GM18502 (cell line): ENCODE results near the gene CH25H.

ENCODE experiments used
- ATAC-seq: cut with Tn5 transposase; IDR thresholded peaks from one replicate; pipeline ENCODE4 v1.9.1; 2021; ENCODE audit warnings: mild to moderate bottlenecking; ENCODE audit not compliant: unreplicated experiment, poor library complexity

CH25H gene

DNA sequence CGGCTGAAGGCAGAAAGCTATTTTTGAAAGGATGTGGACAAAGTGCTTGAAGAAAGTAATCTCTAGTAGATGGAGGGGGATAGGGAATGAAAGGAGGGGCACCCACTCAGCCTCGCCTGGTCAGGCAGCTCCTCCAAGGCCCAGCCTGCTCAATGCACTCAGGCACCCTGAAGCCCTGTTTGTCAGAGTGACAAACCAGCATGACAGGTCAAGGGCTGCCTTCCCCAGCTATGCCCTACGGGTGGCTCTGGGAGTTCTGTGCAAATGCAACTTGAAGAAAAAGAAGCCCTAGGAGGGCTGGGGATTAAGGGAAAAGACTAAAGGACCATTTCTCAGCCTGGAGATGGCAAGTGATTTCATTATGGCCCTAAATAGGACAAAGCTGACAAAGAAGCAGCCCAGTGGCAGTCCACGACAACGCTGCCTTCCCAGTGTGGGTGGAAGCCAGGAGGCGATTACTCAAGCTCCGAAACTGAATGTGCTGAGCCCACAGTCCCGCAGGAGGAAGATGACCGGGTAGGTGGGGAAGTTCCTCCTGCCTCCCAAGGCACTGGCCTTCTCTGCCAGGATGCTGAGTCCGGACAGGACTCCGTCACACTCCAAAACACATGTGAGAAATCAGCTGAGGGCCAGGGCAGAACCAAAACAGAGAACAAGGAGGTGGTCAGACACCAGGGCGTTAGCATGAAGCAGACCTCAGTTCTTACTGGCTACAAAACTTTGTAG lies 28.1 kb upstream of the CH25H start:
- no peak for ATAC-seq

DNA sequence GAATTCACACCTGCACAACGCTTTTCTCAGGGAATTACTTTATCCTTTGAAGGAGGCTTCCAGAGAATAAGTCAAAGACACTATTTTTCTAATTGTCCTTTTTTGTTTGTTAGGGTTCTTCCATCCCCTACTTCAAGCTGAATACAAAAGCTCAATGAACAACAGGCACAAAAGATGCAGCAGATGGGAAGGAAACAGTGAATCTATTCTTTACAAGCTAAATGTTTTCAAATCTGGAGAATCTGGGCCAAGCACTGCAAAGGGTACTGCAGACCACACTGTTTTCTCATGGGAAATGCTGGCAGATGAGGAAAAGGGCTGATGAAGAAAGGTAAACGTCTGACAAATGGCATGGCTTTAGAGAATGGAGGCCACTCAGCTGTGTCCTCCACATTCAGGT lies 25.9 kb upstream of the CH25H start:
- ATAC-seq = no peak

- ATAC-seq = no peak
These were observed 21.8 kb upstream of the CH25H start for GRCh38 chr10:89228962-89229361.

DNA sequence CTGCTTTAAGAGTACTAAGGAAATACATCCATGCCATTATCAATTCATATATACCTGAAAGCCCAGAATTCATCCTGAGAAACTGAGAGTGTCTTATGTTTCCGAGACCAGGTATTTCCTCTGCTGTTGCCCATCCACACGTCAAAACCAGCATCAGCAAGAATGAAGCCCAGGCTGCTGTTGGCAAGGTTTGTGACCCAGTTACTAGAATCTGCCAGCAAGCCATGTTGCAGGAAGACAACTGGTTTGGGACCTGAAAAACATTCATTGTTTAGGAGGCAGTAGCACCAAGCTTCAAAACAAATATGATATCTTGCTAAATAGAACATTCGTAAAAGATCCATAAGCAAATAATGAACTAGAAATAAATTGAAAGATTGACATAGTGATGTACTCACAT lies 21.0 kb upstream of the CH25H start:
- no peak for ATAC-seq

DNA sequence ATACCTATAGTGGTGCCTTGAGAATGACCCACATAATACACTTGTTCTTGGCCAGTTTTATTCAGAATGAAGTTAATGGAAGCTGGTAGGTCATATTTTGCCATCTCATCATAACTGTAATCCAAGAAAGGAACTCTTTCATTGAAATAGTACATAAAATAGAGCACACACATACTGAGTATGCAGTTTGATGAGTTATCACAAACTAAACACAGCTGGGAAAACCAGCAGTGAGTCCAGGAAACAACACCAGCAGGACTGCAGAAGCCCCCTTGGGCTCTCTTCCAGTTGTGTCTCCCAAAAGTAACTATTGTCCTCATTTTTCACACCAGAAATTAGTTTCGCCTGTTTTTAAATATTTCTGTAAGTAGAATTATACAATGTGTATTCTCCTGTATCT lies 19.8 kb upstream of the CH25H start:
- no peak for ATAC-seq

DNA sequence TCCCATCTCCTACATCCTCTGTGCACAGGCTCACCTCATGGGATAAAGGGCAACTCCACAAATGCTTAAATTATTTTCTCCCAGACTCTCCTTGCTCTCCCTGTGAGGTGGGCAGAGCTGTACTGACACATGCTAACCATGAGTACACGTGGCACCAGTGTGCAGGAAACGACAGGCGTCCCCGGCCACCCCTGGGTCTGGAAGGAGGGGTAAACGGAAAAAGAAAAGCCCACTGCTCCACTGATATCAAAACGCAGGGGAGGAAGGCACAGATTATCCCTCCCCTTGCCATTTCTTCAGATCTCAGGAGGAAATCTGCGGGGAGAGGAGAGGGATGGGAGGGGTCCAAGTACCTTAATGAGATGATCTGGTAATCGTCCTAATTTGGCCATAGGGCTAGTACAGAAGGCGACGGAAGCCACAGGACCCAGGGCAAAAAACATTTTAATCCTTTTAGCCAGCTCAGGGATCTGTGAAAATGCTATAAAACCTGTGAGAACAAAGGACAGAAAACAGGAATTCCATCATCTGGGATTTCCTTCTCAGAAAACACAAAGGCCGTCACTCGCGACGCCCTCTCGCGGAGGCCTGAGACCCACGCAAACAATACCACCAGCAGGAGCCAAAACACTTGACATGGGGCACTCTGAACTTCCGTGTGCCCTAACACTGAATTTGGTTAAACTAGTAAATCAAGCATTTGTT lies 17.8 kb upstream of the CH25H start:
- ATAC-seq = no peak

- no peak for ATAC-seq
These were observed 14.8 kb upstream of the CH25H start for GRCh38 chr10:89221919-89222318.

- ATAC-seq = no peak
These were observed 12.5 kb upstream of the CH25H start for GRCh38 chr10:89219513-89220218.

GRCh38 chr10:89217057-89217990 lies 10.2 kb upstream of the CH25H start:
- ATAC-seq = no peak

GRCh38 chr10:89216056-89216455 lies 8.9 kb upstream of the CH25H start:
- ATAC-seq = no peak

DNA sequence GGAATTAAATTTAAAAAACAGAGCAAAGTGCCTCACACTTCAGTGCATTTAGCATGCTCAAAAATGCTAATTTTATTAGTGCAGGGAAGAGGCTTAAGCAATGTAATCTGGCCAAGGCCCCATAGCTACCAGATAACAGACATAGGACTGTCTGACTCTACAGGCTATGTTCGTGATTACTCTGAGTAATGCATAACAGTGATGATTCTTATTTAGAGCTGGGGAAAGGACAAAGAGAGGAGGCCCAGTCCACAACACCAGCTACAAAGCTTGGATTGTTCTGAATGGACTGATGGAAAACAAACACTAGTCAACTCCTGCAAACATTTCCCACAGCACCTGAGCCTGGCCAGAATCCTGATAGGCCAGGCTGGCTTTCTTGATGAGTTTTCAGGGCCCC lies 8.4 kb upstream of the CH25H start:
- ATAC-seq = no peak

GRCh38 chr10:89214566-89215165 lies 7.5 kb upstream of the CH25H start:
- no peak for ATAC-seq

DNA sequence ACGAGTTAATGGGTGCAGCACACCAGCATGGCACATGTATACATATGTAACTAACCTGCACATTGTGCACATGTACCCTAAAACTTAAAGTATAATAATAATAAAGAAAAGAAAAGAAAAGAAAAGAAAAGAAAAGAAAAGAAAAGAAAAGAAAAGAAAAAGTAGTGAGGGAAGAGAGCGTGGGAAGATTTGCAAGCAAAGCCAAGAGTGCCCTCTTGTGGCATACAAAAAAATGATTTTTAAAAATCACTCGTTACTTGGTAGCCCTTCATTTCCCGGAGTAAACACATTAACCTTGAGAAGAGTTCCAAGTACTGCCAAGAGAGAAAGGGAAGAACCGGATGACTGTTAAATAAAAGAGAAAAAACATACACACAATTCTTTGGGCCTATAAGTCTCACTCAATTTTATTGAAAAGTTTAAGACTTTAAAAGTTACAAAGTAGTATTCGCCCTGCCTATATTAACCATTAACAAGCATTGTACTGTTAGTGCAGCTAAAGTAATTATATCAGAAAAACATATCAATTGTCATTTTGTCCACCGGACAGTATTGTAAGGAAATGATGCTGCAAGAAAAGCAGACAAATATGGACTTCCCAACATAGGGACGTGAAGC lies 6.2 kb upstream of the CH25H start:
- no peak for ATAC-seq

DNA sequence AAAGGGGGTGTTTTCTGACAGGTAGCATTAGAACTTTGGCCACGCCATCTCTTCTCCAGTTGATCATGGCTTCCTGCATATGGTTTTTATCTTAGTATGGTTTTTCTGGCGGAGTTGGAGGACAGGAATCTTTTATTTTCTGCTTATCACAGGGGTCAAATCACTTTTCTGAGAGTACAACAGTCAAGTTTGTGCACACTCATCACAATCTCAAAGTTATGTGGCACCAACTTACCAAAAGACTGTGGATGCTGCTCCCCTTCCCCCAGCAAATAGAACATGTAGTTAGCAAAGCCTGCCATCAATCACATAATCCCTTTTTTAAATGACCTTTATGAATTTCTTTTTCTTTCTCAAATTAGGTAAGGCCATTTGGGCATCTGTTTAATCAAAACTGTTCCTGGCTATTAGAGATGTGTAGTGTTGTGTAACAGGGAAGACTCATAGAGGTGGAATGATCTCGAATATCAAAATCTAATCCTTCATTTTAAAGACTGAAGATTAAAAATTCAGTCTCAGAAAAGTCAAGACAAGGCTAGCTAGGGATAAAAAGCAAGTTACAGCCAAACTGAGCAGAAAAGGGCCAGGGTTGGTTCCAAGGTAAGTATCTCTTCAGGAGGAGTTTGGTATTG lies 3.8 kb upstream of the CH25H start:
- no peak for ATAC-seq

- no peak for ATAC-seq
These were observed 2.6 kb upstream of the CH25H start for GRCh38 chr10:89209718-89210117.

DNA sequence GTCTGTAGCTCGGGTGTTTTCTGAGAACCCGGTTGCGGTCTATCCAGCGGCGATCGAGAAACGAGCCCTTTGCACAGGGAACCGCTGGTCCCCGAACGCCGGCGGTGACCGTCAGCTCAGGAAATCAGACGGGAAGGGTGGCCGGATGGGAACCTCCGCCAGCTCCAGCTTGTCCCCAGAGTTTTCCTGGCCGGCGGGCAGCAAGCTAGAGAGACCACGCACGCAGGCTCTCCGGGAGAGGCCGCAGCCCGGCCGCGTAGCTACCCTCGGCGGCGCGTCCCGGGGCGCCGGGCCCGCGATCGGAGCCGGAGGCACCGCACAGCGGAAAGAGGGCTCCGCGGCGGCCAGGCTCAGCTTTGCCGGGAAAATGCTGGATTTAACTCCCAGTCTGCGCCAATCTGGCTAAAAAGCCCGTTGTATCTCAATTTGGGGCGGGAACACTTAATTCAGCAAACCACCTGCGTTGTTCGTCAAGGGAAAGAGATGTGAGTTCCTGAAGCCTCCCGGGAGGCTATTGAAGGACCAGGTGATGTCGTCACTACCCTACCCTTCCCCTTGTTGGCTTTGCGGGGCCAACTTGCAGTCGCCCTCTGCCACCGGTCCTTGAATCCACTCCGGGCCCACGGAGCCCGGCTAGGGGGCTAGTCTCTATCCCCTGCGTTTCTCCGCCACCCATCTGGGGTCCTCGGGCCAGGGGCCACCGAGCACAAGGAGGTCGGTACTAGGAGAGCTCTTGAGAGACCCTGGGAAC lies 859 bp upstream of the CH25H start:
- peak; percentile 30 for ATAC-seq

DNA sequence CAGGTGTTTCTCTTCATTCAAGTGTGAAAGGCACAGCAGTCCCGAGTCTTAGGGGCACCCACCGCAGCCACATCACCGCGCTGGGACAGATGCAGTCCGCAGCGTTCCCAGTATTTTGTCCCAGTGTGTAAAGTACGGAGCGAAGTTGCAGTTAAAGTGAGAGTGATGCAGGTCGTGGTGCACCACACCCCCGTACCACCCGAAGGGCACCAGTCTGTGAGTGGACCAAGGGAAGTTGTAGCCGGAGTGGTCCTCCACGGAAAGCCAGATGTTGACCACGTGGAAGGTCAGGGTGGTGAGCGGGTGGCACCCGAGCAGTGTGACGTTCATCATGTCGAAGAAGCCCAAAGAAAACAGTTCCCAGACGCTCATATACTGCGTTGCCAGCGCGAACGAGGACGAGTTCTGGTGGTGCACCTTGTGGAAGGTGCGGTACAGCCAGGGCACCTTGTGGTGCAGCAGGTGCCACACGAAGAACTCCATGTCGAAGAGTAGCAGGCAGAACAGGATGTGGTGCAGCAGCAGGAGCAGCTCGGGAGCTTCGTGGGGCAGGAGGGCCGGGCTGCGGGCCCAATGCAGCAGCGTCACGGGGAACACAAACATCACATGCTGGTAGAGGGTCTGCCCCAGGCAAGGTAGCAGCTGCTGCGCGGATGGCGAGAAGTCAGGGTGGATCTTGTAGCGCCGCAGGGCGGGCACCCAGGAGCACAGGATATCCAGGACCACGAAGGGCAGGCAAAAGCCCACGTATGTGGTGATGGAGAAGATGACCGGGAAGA lies 526 bp downstream of the CH25H start:
- peak; percentile 32 for ATAC-seq
